GM21447 (cell line): ENCODE results near the gene IRF2BPL.
A peak's percentile ranks its signal among the peaks of the same experiment; 100 is the strongest.

Experiments used
- ATAC-seq: cut with Tn5 transposase; IDR thresholded peaks from one replicate; pipeline ENCODE4 v1.9.1; 2021; ENCODE audit not compliant: unreplicated experiment

The IRF2BPL gene

GRCh38 chr14:77055306-77055705 is 26.8 kb upstream of the IRF2BPL start:
- no peak for ATAC-seq

GRCh38 chr14:77053046-77053841 is 24.7 kb upstream of the IRF2BPL start:
- peak; percentile 78 for ATAC-seq

- ATAC-seq: no peak
Observed at GRCh38 chr14:77052281-77053044, 24.0 kb upstream of the IRF2BPL start.

- ATAC-seq: no peak
Observed at GRCh38 chr14:77051116-77051515, 22.6 kb upstream of the IRF2BPL start.

- no peak for ATAC-seq
Observed at GRCh38 chr14:77046721-77047120, 18.2 kb upstream of the IRF2BPL start.

- no peak for ATAC-seq
Observed at GRCh38 chr14:77045238-77046162, 17.0 kb upstream of the IRF2BPL start.

GRCh38 chr14:77044783-77045237 is 16.3 kb upstream of the IRF2BPL start:
- ATAC-seq: no peak

GRCh38 chr14:77043984-77044485 is 15.5 kb upstream of the IRF2BPL start:
- no peak for ATAC-seq

- ATAC-seq: peak; percentile 21
Observed at GRCh38 chr14:77043177-77043983, 14.9 kb upstream of the IRF2BPL start.

- ATAC-seq: no peak
Observed at GRCh38 chr14:77041881-77042545, 13.5 kb upstream of the IRF2BPL start.

GRCh38 chr14:77040741-77041653 is 12.5 kb upstream of the IRF2BPL start:
- ATAC-seq: no peak

GRCh38 chr14:77040059-77040740 is 11.7 kb upstream of the IRF2BPL start:
- ATAC-seq: peak; percentile 65

GRCh38 chr14:77039285-77040058 is 11.0 kb upstream of the IRF2BPL start:
- ATAC-seq: peak; percentile 5

GRCh38 chr14:77037938-77038568 is 9.5 kb upstream of the IRF2BPL start:
- no peak for ATAC-seq

- ATAC-seq: no peak
Observed at GRCh38 chr14:77037215-77037937, 8.9 kb upstream of the IRF2BPL start.
